WTC11 (cell line): Measurements from ENCODE around the gene CC2D1A. TPM values are rescaled to one million over a fixed set of nuclear protein-coding genes. Genes with fewer than 3 reads are reported as not detected.

ENCODE experiments used
- ATAC-seq: fragments of 200-7000 bp; cut with Tn5 transposase; 2 replicates; pipeline ENCODE4 v1.10.0; 2021; ENCODE audit warnings: mild to moderate bottlenecking, moderate library complexity
- CTCF ChIA-PET: fragments of 300-600 bp; sonication (Branson Sonifier 250); formaldehyde crosslinking; loops from one replicate; lab custom pipeline; 2021; ENCODE audit warnings: antibody characterized with exemption; lab: Charles Lee
- POLR2A ChIA-PET: fragments of 350-600 bp; sonication (Branson Sonifier 250); formaldehyde crosslinking; loops from one replicate; lab custom pipeline; 2021; ENCODE audit warnings: antibody characterized with exemption; lab: Charles Lee
- DNase-seq: peaks from one replicate; pipeline ENCODE4 v3.0.0; 2021; ENCODE audit warnings: low spot score
- H3K27ac Mint-ChIP-seq: 2 replicates; pipeline ENCODE4 v1.8.0; 2021; ENCODE audit warnings: mixed read lengths
- H3K27me3 Mint-ChIP-seq: 2 replicates; pipeline ENCODE4 v1.8.0; 2021; ENCODE audit warnings: low read depth, mild to moderate bottlenecking, moderate library complexity, mixed read lengths
- H3K36me3 Mint-ChIP-seq: 2 replicates; pipeline ENCODE4 v1.8.0; 2021; ENCODE audit warnings: mixed read lengths
- H3K4me1 Mint-ChIP-seq: 2 replicates; pipeline ENCODE4 v1.8.0; 2022; ENCODE audit warnings: mixed read lengths
- H3K4me3 Mint-ChIP-seq: 2 replicates; pipeline ENCODE4 v1.8.0; 2021; ENCODE audit warnings: mild to moderate bottlenecking, moderate library complexity, mixed read lengths
- H3K9me3 Mint-ChIP-seq: 2 replicates; pipeline ENCODE4 v1.8.0; 2021; ENCODE audit warnings: mixed read lengths
- ELF4 ChIP-seq: sonication (generic); formaldehyde crosslinking; IDR thresholded peaks from 2 replicates; pipeline ENCODE4 v1.8.1; 2022; ENCODE audit warnings: low read depth, mild to moderate bottlenecking, moderate library complexity, missing genetic modification reagents
- EMX1 ChIP-seq: fragments of 250-450 bp; sonication (Bioruptor Pico); IDR thresholded peaks from 2 replicates; pipeline ENCODE4 v1.8.0; 2021; ENCODE audit warnings: mild to moderate bottlenecking
- ETV6 ChIP-seq: sonication (generic); formaldehyde crosslinking; IDR thresholded peaks from 2 replicates; pipeline ENCODE4 v1.8.1; 2022; ENCODE audit warnings: mild to moderate bottlenecking, missing genetic modification reagents
- FOXJ3 ChIP-seq: sonication (generic); formaldehyde crosslinking; IDR thresholded peaks from 2 replicates; pipeline ENCODE4 v1.9.0; 2021; ENCODE audit warnings: missing genetic modification reagents, mild to moderate bottlenecking, borderline replicate concordance
- FOXP1 ChIP-seq: sonication (generic); formaldehyde crosslinking; IDR thresholded peaks from 2 replicates; pipeline ENCODE4 v1.8.0; 2022; ENCODE audit warnings: missing genetic modification reagents, mild to moderate bottlenecking, moderate library complexity, borderline replicate concordance
- JUN ChIP-seq: sonication (generic); formaldehyde crosslinking; IDR thresholded peaks from 2 replicates; pipeline ENCODE4 v1.8.0; 2023; ENCODE audit warnings: mild to moderate bottlenecking, missing genetic modification reagents
- KAT7 ChIP-seq: sonication (generic); formaldehyde crosslinking; IDR thresholded peaks from 2 replicates; pipeline ENCODE4 v1.8.1; 2023; ENCODE audit warnings: missing genetic modification reagents, mild to moderate bottlenecking, borderline replicate concordance
- MXD4 ChIP-seq: fragments of 250-450 bp; sonication (Bioruptor Pico); IDR thresholded peaks from 2 replicates; pipeline ENCODE4 v1.8.0; 2021; ENCODE audit warnings: mild to moderate bottlenecking, moderate library complexity, borderline replicate concordance
- NR1H2 ChIP-seq: sonication (generic); formaldehyde crosslinking; IDR thresholded peaks from 2 replicates; pipeline ENCODE4 v1.9.0; 2021; ENCODE audit warnings: mild to moderate bottlenecking, moderate library complexity, missing genetic modification reagents
- OVOL2 ChIP-seq: fragments of 250-450 bp; sonication (Bioruptor Pico); IDR thresholded peaks from 2 replicates; pipeline ENCODE4 v1.9.0; 2021; ENCODE audit warnings: mild to moderate bottlenecking, borderline replicate concordance
- RELA ChIP-seq: sonication (generic); formaldehyde crosslinking; IDR thresholded peaks from 2 replicates; pipeline ENCODE4 v1.8.1; 2022; ENCODE audit warnings: missing genetic modification reagents, mild to moderate bottlenecking, borderline replicate concordance
- SMAD3 ChIP-seq: sonication (generic); formaldehyde crosslinking; IDR thresholded peaks from 2 replicates; pipeline ENCODE4 v1.8.0; 2022; ENCODE audit warnings: missing genetic modification reagents, mild to moderate bottlenecking, borderline replicate concordance
- SP1 ChIP-seq: sonication (generic); formaldehyde crosslinking; conservative IDR thresholded peaks from 2 replicates; pipeline ENCODE4 v1.8.1; 2022; ENCODE audit warnings: missing genetic modification reagents
- TEAD4 ChIP-seq: sonication (generic); formaldehyde crosslinking; IDR thresholded peaks from 2 replicates; pipeline ENCODE4 v1.8.0; 2022; ENCODE audit warnings: mild to moderate bottlenecking, missing genetic modification reagents
- ZNF232 ChIP-seq: sonication (generic); formaldehyde crosslinking; IDR thresholded peaks from 2 replicates; pipeline ENCODE4 v1.8.0; 2022; ENCODE audit warnings: mild to moderate bottlenecking, missing genetic modification reagents
- ZNF317 ChIP-seq: sonication (generic); formaldehyde crosslinking; IDR thresholded peaks from 2 replicates; pipeline ENCODE4 v1.8.1; 2023; ENCODE audit warnings: low read depth, mild to moderate bottlenecking, moderate library complexity, missing genetic modification reagents, borderline replicate concordance
- ZNF396 ChIP-seq: fragments of 250-450 bp; sonication (Bioruptor Pico); IDR thresholded peaks from 2 replicates; pipeline ENCODE4 v1.8.0; 2021; ENCODE audit warnings: mild to moderate bottlenecking, moderate library complexity, borderline replicate concordance
- total RNA-seq: library from RNA; stranded (reverse); gene quantifications from 3 replicates; pipeline ENCODE4 v1.2.3, GENCODE V29; 2021
- TF ChIP-seq, protein P1 (sequence below): sonication (generic); formaldehyde crosslinking; IDR thresholded peaks from 2 replicates; pipeline ENCODE4 v1.8.0; 2022; ENCODE audit warnings: mild to moderate bottlenecking, missing genetic modification reagents
- TF ChIP-seq, protein P2 (sequence below): sonication (generic); formaldehyde crosslinking; IDR thresholded peaks from 2 replicates; pipeline ENCODE4 v1.8.0; 2023; ENCODE audit warnings: mild to moderate bottlenecking, missing genetic modification reagents
- TF ChIP-seq, protein P3 (sequence below): fragments of 250-450 bp; sonication (Bioruptor Pico); IDR thresholded peaks from 2 replicates; pipeline ENCODE4 v1.9.0; 2021; ENCODE audit warnings: moderate library complexity, mild to moderate bottlenecking, inconsistent platforms, borderline replicate concordance
- TF ChIP-seq, protein P4 (sequence below): sonication (generic); formaldehyde crosslinking; IDR thresholded peaks from 2 replicates; pipeline ENCODE4 v1.8.1; 2023; ENCODE audit warnings: mild to moderate bottlenecking, missing genetic modification reagents, moderate library complexity
- TF ChIP-seq, protein P5 (sequence below): sonication (generic); formaldehyde crosslinking; IDR thresholded peaks from 2 replicates; pipeline ENCODE4 v1.8.1; 2023; ENCODE audit warnings: mild to moderate bottlenecking, missing genetic modification reagents

Gene CC2D1A
- total RNA-seq, 1 experiment from 2014 or later, result 44.2 TPM

DNA sequence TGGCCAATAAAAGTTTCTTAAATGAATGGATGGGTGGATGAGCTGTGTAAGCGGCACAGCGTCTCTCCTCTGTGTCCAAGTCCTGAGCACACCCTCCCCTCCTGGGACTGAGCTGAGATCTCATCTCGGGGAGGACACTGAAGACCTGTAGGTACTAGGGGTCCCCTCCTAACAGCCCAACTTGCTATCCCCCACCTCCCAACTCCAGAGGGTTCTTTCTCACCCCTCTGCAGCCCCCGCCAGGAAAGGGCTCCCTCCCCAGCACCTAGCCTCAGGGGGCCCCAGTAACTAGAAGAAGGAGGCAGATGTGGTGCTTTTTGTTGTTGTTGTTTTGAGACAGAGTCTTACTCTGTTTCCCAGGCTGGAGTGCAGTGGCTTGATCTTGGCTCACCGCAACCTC lies 30.2 kb upstream of the CC2D1A start (continued):
- TF ChIP-seq, protein P1, sequence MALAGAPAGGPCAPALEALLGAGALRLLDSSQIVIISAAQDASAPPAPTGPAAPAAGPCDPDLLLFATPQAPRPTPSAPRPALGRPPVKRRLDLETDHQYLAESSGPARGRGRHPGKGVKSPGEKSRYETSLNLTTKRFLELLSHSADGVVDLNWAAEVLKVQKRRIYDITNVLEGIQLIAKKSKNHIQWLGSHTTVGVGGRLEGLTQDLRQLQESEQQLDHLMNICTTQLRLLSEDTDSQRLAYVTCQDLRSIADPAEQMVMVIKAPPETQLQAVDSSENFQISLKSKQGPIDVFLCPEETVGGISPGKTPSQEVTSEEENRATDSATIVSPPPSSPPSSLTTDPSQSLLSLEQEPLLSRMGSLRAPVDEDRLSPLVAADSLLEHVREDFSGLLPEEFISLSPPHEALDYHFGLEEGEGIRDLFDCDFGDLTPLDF (CRISPR knock-in tag), result no peak

DNA sequence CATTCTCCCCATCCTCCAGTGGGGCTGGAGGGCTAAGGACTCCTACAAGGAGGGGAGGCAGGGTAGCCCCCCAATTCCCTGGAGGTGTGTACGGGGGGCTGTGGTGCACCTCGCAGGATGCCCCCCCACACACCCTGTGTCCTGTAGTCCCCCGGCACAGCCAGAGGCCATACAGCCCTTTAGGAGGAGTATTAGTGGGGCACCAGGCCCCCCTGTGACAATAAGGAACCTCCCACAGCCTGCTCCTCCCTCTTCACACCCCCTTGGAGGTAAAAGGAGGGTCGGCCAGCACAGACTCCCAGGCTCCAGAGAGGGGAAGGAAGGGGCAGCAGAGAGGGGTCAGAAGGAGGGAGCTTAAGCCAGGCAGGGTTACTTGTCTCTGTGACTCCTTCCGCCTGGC lies 29.2 kb upstream of the CC2D1A start, which contains the start of gene NANOS3:
NANOS3 (plus strand) TSS at position 301 of the 400 bp plus-strand sequence. CDS start 115 bp downstream, outside the sequence.
- H3K9me3 Mint-ChIP-seq, result no peaks in the 10 kb centered on the region
- DNase-seq (no peak), ATAC-seq (no peak)
- no peak within 1 kb of the TSS for H3K27ac Mint-ChIP-seq
- H3K36me3 Mint-ChIP-seq, result no peaks in the 10 kb centered on the region
- H3K4me1 Mint-ChIP-seq, result peaks cover 22% of the 10 kb centered on the region
- TF ChIP-seq, protein P2, sequence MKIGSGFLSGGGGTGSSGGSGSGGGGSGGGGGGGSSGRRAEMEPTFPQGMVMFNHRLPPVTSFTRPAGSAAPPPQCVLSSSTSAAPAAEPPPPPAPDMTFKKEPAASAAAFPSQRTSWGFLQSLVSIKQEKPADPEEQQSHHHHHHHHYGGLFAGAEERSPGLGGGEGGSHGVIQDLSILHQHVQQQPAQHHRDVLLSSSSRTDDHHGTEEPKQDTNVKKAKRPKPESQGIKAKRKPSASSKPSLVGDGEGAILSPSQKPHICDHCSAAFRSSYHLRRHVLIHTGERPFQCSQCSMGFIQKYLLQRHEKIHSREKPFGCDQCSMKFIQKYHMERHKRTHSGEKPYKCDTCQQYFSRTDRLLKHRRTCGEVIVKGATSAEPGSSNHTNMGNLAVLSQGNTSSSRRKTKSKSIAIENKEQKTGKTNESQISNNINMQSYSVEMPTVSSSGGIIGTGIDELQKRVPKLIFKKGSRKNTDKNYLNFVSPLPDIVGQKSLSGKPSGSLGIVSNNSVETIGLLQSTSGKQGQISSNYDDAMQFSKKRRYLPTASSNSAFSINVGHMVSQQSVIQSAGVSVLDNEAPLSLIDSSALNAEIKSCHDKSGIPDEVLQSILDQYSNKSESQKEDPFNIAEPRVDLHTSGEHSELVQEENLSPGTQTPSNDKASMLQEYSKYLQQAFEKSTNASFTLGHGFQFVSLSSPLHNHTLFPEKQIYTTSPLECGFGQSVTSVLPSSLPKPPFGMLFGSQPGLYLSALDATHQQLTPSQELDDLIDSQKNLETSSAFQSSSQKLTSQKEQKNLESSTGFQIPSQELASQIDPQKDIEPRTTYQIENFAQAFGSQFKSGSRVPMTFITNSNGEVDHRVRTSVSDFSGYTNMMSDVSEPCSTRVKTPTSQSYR (CRISPR knock-in tag), result no peak
- TF ChIP-seq RELA (CRISPR knock-in tag) (no peak), ZNF396 (CRISPR knock-in tag) (no peak), FOXP1 (CRISPR knock-in tag) (no peak), KAT7 (CRISPR knock-in tag) (no peak), TEAD4 (CRISPR knock-in tag) (no peak), SMAD3 (CRISPR knock-in tag) (no peak), OVOL2 (CRISPR knock-in tag) (no peak), MXD4 (CRISPR knock-in tag) (no peak), EMX1 (CRISPR knock-in tag) (no peak)
- TF ChIP-seq, protein P3, sequence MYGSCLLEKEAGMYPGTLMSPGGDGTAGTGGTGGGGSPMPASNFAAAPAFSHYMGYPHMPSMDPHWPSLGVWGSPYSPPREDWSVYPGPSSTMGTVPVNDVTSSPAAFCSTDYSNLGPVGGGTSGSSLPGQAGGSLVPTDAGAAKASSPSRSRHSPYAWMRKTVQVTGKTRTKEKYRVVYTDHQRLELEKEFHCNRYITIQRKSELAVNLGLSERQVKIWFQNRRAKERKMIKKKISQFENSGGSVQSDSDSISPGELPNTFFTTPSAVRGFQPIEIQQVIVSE, result no peak
- TF ChIP-seq, protein P1 (CRISPR knock-in tag), result no peak
- H3K4me3 Mint-ChIP-seq, result no peak within 1 kb of the TSS
- ChIA-PET CTCF (interaction anchor here (0.7 to 1.2 kb wide), 4 partner anchors 172 to 529 kb away, joined by 3 to 4 read pairs (median 4); no protein-coding TSS in a partner anchor), POLR2A (no interaction called here)
- peaks cover 71% of the 10 kb centered on the region for H3K27me3 Mint-ChIP-seq

DNA sequence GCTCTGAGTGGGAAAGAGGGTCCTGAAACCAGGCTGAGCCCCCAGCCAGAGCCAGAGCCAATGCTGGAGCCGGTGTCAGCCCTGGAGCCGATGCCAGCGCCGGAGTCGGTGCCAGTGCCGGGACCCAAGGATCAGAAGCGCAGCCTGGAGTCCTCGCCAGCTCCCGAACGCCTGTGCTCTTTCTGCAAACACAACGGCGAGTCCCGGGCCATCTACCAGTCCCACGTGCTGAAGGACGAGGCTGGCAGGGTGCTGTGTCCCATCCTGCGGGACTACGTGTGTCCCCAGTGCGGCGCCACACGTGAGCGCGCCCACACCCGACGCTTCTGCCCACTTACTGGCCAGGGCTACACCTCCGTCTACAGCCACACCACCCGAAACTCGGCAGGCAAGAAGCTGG lies 28.7 kb upstream of the CC2D1A start:
- no peak for DNase-seq
- Mint-ChIP-seq H3K9me3 (no peaks in the 10 kb centered on the region), H3K4me3 (no peak overlapping the region), H3K27me3 (peaks cover 66% of the 10 kb centered on the region), H3K36me3 (no peaks in the 10 kb centered on the region), H3K27ac (no peak overlapping the region), H3K4me1 (peaks cover 26% of the 10 kb centered on the region)
- ATAC-seq, result no peak
- POLR2A ChIA-PET, result no interaction called here
- CTCF ChIA-PET, result interaction anchor here (0.5 to 1.2 kb wide), 6 partner anchors 171 to 609 kb away, joined by 3 to 4 read pairs (median 4); no protein-coding TSS in a partner anchor
- TF ChIP-seq ZNF317 (CRISPR knock-in tag) (no peak), ELF4 (no peak), SP1 (CRISPR knock-in tag) (no peak), ETV6 (CRISPR knock-in tag) (no peak), ZNF232 (CRISPR knock-in tag) (no peak), FOXP1 (CRISPR knock-in tag) (no peak), NR1H2 (CRISPR knock-in tag) (no peak), JUN (CRISPR knock-in tag) (no peak), FOXJ3 (no peak)
- TF ChIP-seq, protein P1 (CRISPR knock-in tag), result no peak
- TF ChIP-seq, protein P4, sequence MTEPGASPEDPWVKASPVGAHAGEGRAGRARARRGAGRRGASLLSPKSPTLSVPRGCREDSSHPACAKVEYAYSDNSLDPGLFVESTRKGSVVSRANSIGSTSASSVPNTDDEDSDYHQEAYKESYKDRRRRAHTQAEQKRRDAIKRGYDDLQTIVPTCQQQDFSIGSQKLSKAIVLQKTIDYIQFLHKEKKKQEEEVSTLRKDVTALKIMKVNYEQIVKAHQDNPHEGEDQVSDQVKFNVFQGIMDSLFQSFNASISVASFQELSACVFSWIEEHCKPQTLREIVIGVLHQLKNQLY, result no peak
- TF ChIP-seq, protein P5, sequence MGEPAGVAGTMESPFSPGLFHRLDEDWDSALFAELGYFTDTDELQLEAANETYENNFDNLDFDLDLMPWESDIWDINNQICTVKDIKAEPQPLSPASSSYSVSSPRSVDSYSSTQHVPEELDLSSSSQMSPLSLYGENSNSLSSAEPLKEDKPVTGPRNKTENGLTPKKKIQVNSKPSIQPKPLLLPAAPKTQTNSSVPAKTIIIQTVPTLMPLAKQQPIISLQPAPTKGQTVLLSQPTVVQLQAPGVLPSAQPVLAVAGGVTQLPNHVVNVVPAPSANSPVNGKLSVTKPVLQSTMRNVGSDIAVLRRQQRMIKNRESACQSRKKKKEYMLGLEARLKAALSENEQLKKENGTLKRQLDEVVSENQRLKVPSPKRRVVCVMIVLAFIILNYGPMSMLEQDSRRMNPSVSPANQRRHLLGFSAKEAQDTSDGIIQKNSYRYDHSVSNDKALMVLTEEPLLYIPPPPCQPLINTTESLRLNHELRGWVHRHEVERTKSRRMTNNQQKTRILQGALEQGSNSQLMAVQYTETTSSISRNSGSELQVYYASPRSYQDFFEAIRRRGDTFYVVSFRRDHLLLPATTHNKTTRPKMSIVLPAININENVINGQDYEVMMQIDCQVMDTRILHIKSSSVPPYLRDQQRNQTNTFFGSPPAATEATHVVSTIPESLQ (CRISPR knock-in tag), result no peak
